Adipocyte (in vitro differentiated cells): ENCODE results near the gene NPAS4.
"Not testable (repeated sequence)": the region's sequence is repeated elsewhere in the genome, so short reads cannot be mapped to it uniquely, and the experiment has no call there.

Experiments
- DNase-seq: peaks from one replicate; pipeline ENCODE4 v3.0.0-alpha.2; 2015; ENCODE audit warnings: low read depth
- H3K27me3 ChIP-seq: replicated peaks from 2 replicates; pipeline ENCODE4 v1.7.0; 2013; ENCODE audit warnings: mild to moderate bottlenecking, low read length, moderate library complexity; ENCODE audit not compliant: control insufficient read depth, insufficient read depth
- H3K36me3 ChIP-seq: 2 replicates; pipeline ENCODE4 v1.7.0; 2013; ENCODE audit warnings: low read length, mild to moderate bottlenecking, moderate library complexity; ENCODE audit not compliant: control insufficient read depth, insufficient read depth, severe bottlenecking
- H3K4me1 ChIP-seq: 2 replicates; pipeline ENCODE4 v1.7.0; 2013; ENCODE audit warnings: mild to moderate bottlenecking, low read length, moderate library complexity; ENCODE audit not compliant: control insufficient read depth, insufficient read depth
- H3K4me3 ChIP-seq: 2 replicates; pipeline ENCODE4 v1.7.0; 2013; ENCODE audit warnings: mild to moderate bottlenecking, low read length, moderate library complexity
- H3K9ac ChIP-seq: 2 replicates; pipeline ENCODE4 v1.7.0; 2013; ENCODE audit warnings: mild to moderate bottlenecking, low read length, moderate library complexity
- H3K9me3 ChIP-seq: 2 replicates; pipeline ENCODE4 v1.7.0; 2013; ENCODE audit warnings: mild to moderate bottlenecking, low read length, moderate library complexity; ENCODE audit not compliant: control insufficient read depth

Gene NPAS4

DNA sequence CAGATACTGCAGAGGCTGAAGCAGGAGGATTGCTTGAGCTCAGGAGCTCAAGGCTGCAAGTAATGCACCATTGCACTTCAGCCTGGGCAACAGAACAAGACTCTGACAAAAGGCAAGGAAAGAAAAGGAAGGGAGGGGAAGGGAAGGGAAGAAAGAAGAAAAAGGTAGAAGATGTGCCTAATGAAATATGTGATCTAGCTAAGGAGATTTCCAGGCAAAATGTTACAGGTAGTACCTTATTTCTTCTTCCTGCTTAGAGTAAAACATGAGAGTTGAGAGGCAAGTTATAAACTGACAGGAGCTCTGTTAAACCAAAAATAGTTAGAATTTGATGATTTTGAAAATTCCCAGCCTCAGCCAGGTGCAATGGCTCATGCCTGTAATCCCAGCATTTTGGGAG, 41.2 kb downstream of the NPAS4 start:
- no peaks in the 10 kb centered on the region for H3K9me3 ChIP-seq
- H3K9ac ChIP-seq = no peak overlapping the region
- peaks cover 10% of the 10 kb centered on the region for H3K4me1 ChIP-seq
- no peaks in the 10 kb centered on the region for H3K36me3 ChIP-seq
- no peaks in the 10 kb centered on the region for H3K27me3 ChIP-seq
- H3K4me3 ChIP-seq = no peak overlapping the region
- DNase-seq = no peak

DNA sequence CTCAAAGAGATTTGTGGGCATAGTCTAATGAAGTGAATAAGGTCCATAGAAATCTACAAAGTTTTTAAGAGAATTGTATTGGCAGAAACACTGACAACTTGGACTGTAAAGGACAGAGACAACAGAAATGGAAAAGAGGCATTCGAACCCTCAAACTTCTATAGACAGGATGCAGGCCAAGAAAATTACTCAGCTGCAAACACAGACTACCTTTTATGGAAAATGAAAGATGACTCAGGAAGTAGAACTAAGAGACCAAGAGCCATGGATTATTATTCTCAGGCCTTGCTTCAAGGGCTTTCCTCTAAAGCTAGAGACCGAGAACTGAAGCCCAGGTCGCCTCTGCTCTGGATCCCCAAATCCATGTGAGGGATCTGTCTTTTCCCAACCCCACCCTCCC, 42.1 kb downstream of the NPAS4 start:
- H3K4me1 ChIP-seq = peaks cover 16% of the 10 kb centered on the region
- DNase-seq = no peak
- H3K27me3 ChIP-seq = no peaks in the 10 kb centered on the region
- no peak overlapping the region for H3K4me3 ChIP-seq
- no peaks in the 10 kb centered on the region for H3K36me3 ChIP-seq
- H3K9me3 ChIP-seq = no peaks in the 10 kb centered on the region
- H3K9ac ChIP-seq = no peak overlapping the region

DNA sequence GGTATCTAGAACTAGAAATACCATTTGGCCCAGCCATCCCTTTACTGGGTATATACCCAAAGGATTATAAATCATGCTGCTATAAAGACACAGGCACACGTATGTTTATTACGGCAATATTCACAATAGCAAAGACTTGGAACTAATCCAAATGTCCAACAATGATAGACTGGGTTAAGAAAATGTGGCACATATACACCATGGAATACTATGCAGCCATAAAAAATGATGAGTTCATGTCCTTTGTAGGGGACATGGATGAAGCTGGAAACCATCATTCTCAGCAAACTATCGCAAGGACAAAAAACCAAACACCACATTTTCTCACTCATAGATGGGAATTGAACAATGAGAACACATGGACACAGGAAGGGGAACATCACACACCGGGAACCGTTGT, 43.3 kb downstream of the NPAS4 start:
- H3K36me3 ChIP-seq, H3K4me3 ChIP-seq, DNase-seq, H3K9me3 ChIP-seq, H3K9ac ChIP-seq, H3K27me3 ChIP-seq: not testable (repeated sequence)
- H3K4me1 ChIP-seq = peaks cover 12% of the 10 kb centered on the region

DNA sequence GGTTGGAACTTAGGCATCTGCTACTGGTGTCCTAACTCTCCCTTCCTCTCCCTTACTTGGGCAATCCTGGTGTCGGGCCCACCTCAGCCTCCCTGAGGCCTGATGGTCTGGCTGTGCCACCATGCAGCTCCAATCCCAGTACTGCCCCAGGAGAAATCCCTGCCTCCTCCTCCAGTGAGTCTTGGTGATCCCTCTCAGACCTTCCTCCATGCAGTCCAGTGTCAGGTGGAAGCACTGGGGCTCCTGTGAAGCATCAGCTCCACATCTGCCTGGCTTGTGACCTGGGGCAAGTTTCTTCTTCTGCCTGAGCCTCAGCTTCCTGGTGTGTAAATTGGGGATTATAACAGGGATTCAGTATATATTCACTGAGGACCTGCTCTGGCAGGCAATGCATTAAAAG, 44.1 kb downstream of the NPAS4 start:
- DNase-seq = no peak
- no peaks in the 10 kb centered on the region for H3K27me3 ChIP-seq
- H3K9me3 ChIP-seq = no peaks in the 10 kb centered on the region
- no peaks in the 10 kb centered on the region for H3K36me3 ChIP-seq
- H3K4me1 ChIP-seq = peaks cover 9% of the 10 kb centered on the region
- no peak overlapping the region for H3K9ac ChIP-seq
- no peak overlapping the region for H3K4me3 ChIP-seq

DNA sequence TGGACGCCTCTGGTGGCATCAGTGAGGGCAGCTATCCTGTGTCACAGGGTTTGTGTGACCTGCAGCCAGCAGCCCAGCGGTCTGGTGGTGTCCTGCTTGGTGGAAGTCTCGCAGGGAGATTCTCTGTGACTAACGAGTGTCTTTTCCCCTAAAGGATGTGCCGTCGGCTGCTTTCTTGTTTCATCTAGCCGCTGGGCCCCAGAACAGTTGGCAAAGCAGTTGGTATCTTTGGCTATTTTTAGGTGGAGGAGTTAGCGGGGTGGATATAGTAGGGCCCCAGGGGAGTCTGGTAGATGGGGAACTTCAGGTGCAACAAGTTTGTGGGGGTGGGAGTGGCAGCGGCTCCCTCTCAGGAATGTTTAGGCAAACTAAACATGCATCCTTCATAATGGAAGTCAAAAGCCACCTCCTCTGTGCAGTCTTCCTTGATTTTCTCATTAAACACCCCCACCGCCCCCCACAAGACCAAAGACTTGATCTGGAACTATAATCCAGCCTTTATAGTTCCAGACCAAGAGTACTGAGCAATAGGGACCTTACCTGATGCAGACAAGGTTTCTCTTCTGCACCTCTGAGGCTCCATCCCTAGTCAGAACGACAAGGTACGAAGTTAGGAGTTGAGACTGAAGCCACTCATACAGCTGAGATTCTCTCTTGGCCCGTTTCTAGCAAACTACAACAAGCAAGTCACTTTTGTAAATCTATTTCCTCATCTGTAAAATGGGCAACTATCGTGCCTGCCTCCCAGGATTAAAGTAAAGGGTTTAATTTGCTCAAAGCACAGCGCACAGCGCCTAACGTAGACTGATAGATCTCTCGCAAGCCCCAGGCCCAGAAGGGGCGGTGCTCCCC, 44.8 kb downstream of the NPAS4 start:
- Histone ChIP-seq H3K9ac (peak overlapping the region; percentile 84), H3K27me3 (no peaks in the 10 kb centered on the region), H3K4me1 (peaks cover 9% of the 10 kb centered on the region), H3K4me3 (peak overlapping the region; percentile 85), H3K36me3 (no peaks in the 10 kb centered on the region), H3K9me3 (no peaks in the 10 kb centered on the region)
- DNase-seq = no peak

DNA sequence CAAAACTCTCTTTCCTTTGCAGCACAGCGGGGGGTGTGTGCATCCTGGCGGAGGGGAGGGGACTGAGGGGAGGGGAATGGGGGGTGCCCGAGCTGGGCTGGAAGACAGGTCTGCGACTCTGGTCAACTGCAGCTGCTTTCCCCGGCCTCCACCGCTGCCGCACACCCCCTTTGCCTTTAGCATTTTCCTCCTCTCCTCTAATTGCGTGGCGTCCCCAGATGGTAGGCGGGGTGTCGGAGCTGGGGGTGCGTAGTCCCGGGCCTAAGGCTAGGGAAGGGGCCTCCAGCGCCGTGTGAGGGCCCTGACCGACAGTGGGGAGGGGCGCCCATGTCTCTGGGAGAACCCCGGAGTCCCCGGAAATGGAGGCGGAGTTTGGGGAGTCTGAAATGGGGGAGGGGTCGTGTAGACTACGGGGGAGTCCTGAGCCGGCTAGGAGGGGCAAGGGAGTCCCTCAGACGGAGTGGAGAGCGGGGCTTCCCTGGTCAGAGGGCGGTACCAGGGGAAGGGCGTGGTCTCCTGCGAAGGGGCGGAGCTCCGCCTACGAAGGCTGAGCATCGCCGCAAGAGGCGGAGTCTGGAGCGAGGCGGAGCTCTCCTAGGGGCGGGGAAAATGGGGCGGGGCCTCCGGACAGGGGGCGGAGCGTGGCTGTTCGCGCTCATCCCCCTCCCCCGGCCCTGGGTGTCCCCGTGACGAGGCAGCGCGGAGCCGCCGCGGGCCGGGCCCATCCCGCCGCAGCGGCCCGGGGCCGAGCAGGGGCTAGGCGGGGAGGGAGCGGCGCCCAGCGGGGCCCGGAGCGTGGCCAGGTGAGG, 45.6 kb downstream of the NPAS4 start, which contains the start of gene PELI3:
PELI3 (plus strand) TSS at position 681 of the 809 bp plus-strand sequence. CDS start 1,224 bp downstream, outside the sequence.
- Histone ChIP-seq H3K9me3 (no peaks in the 10 kb centered on the region), H3K4me1 (peaks cover 9% of the 10 kb centered on the region), H3K4me3 (peak within 1 kb of the TSS; percentile 85), H3K27me3 (no peaks in the 10 kb centered on the region), H3K9ac (peak within 1 kb of the TSS; percentile 84), H3K36me3 (no peaks in the 10 kb centered on the region)
- DNase-seq = peak; percentile 98

DNA sequence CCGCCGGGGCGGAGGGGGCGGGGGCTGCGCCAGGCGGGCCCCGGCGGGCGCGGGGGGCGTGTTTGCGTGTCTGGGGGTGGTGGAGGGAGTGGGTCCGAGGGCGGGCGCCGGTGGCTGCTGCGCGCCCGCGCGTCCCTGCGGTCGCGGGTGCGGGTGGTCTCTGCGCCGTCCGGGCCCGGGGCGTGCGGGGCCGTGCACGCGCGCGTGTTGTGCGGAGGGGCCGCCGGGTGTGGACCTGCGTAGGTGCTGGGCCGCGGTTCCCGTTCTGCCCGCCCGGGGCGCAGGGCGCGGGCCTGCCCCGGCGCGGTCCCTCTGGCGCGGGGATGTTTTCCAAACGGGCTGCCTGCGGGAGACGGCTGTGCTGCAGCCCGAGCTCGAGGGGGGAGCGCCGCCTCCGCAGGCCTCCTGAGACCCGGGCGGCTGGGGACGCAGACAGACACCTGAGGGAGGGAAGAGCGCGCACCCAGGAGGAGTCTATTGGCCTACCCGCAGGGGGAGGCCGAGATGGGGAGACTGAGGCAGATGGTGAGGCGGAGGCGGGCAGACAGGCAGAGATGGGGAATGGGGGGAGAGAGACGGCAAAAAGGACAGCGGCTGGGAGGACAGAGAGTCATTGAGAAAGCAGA, 46.3 kb downstream of the NPAS4 start:
- H3K9ac ChIP-seq = peak overlapping the region; percentile 82
- DNase-seq = peak; percentile 71
- H3K4me3 ChIP-seq = peak overlapping the region; percentile 85
- H3K27me3 ChIP-seq = no peaks in the 10 kb centered on the region
- H3K4me1 ChIP-seq = peaks cover 9% of the 10 kb centered on the region
- H3K9me3 ChIP-seq = no peaks in the 10 kb centered on the region
- H3K36me3 ChIP-seq = peaks cover under 1% of the 10 kb centered on the region

DNA sequence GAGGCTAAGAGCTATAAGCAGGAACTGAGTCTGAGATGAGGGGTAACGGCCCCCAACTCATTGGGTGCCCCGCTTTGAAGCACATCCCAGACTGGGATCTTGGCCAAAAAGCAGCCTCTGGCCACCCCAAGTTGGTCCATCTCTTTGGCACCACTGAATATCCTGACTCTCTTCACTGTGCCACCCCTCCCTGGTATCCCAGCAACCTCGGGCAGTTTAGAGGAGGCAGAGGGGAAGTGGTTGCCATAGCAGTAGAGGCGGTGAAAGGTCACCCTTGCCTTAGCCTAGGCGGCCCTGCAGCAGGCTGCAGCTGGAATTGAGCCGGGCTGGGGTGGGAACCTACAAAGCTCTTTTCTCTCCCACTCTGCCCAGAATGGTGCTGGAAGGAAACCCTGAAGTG, 46.9 kb downstream of the NPAS4 start:
- H3K27me3 ChIP-seq = no peaks in the 10 kb centered on the region
- no peaks in the 10 kb centered on the region for H3K9me3 ChIP-seq
- peak overlapping the region; percentile 85 for H3K4me3 ChIP-seq
- DNase-seq = no peak
- H3K9ac ChIP-seq = peak overlapping the region; percentile 82
- peaks cover 6% of the 10 kb centered on the region for H3K36me3 ChIP-seq
- peaks cover 9% of the 10 kb centered on the region for H3K4me1 ChIP-seq

DNA sequence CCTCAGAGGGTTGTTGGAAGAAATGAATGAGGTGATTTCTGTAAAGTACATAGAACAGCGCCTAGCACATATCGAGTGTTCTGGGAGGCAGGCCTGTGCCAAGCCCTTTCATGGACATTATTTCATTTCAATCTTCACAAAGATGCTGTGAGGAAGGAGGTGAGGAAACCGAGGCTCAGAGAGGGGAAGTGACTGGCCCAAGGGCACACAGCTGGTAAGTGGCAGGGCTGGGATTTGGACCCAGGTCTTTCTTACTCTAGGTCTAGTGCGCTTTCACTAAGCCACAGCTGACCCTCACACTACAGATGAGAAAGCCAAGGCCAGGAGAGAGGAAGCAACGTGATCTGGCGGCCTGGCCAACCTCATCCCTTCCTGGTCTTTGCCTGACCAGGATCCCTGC, 47.9 kb downstream of the NPAS4 start:
- Histone ChIP-seq H3K4me1 (peaks cover 9% of the 10 kb centered on the region), H3K4me3 (no peak overlapping the region), H3K27me3 (no peaks in the 10 kb centered on the region), H3K9ac (no peak overlapping the region), H3K36me3 (peaks cover 7% of the 10 kb centered on the region), H3K9me3 (no peaks in the 10 kb centered on the region)
- DNase-seq = no peak

DNA sequence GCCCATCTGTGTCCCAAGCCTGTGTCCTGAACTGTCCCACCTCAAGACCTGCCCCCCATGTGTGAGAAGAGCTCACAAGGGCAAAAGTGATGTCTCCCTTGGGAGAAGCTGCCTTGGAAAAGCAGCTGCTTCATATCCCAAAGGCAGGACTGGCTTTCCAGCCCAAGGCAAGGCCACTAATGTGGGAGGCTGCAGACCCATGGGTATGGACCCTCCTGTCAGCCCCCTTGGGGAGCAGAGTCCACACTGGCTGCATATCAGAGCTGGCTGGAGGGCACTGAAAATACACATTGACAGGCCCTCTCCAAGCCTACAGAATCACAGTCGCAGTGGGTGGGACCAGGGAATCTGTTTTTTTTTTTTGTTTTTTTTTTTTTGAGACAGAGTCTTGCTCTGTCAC, 48.6 kb downstream of the NPAS4 start:
- Histone ChIP-seq H3K4me1 (peaks cover 9% of the 10 kb centered on the region), H3K27me3 (no peaks in the 10 kb centered on the region), H3K4me3 (no peak overlapping the region), H3K9ac (no peak overlapping the region), H3K36me3 (peaks cover 13% of the 10 kb centered on the region), H3K9me3 (no peaks in the 10 kb centered on the region)
- no peak for DNase-seq

DNA sequence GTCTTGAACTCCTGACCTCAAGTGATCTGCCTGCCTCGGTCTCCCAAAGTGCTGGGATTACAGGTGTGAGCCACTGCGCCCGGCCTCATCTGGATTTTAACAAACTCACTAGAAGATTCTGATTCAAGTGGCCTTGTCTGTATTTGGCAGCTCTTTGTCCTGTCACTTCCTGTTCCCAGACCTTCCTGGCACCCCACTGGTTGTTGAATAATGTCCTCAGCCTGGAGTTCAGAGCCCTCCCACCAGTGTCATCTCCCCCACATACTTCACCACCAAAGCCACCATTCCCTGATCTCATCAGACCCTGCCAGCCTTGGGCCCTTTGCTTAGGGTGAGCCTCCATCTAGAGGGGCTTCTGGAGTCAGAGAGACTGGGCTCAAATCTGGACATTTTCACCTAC, 49.2 kb downstream of the NPAS4 start:
- H3K9me3 ChIP-seq = no peaks in the 10 kb centered on the region
- H3K9ac ChIP-seq = no peak overlapping the region
- H3K4me3 ChIP-seq = no peak overlapping the region
- no peaks in the 10 kb centered on the region for H3K27me3 ChIP-seq
- no peak for DNase-seq
- peaks cover 9% of the 10 kb centered on the region for H3K4me1 ChIP-seq
- peaks cover 13% of the 10 kb centered on the region for H3K36me3 ChIP-seq
